ENCODE measurements around the gene KCNK16. TPM values are rescaled to one million over a fixed set of nuclear protein-coding genes. Genes with fewer than 3 reads are reported as not detected.

KCNK16 gene
- total RNA-seq, 1 donor = not detected

DNA sequence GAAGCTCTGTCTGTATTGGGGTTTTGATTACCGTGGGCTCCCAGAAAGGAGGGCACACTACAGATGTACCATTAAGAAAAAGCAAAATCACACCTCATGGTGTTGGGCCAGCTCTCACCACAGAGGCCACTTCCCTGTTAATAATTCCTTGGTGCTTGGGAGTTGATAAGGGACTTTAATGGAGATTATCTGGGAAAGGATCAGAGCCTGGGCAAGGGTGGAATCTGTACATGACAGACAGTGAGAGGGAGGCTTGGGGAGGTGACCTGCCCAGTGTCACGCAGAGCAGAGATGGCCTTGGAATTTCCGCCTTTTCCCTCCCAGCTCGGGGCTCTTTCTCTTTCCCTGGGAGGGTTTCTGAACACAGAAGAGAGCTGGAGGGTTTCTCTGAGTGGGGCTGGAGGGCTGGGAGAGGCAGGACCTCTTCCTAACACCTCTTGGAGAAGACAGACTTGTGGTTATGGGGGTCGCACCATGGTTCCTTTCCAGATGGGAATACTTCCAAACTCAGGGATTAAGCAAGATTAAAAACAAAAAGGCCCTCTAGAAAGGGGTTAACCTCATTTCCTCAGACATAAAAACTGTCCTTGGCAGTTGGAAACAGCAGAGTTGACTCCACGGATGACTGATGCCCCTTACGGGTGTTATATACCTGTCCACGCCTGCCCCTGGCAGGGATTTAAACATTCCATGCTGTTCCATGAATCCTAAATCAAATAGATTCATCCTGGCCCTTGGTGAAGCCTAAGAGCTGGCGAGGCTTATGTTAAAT, 16.8 kb upstream of the KCNK16 start:
- peak; percentile 61 for DNase-seq (ENCODE audit: insufficient read length, low spot score, missing footprints)
- Histone ChIP-seq H3K4me3 (ENCODE audit: insufficient read depth, low read length) (no peak overlapping the region), H3K79me2 (ENCODE audit: insufficient read depth, low read length) (no peaks in the 10 kb centered on the region), H3K36me3 (ENCODE audit: insufficient read depth, low read length) (no peaks in the 10 kb centered on the region), H4K20me1 (ENCODE audit: insufficient read depth, low read length) (no peaks in the 10 kb centered on the region), H3K27ac (ENCODE audit: low read depth, low read length) (no peak overlapping the region), H3K27me3 (ENCODE audit: insufficient read depth, low read length) (peaks cover 7% of the 10 kb centered on the region), H3K9me3 (ENCODE audit: low read depth, low read length) (no peaks in the 10 kb centered on the region), H2AFZ (ENCODE audit: low read length) (no peak overlapping the region), H3K4me2 (ENCODE audit: insufficient read depth, low read length) (no peak overlapping the region), H3K4me1 (ENCODE audit: insufficient read depth, low read length) (no peaks in the 10 kb centered on the region)
- TF ChIP-seq, protein P1, sequence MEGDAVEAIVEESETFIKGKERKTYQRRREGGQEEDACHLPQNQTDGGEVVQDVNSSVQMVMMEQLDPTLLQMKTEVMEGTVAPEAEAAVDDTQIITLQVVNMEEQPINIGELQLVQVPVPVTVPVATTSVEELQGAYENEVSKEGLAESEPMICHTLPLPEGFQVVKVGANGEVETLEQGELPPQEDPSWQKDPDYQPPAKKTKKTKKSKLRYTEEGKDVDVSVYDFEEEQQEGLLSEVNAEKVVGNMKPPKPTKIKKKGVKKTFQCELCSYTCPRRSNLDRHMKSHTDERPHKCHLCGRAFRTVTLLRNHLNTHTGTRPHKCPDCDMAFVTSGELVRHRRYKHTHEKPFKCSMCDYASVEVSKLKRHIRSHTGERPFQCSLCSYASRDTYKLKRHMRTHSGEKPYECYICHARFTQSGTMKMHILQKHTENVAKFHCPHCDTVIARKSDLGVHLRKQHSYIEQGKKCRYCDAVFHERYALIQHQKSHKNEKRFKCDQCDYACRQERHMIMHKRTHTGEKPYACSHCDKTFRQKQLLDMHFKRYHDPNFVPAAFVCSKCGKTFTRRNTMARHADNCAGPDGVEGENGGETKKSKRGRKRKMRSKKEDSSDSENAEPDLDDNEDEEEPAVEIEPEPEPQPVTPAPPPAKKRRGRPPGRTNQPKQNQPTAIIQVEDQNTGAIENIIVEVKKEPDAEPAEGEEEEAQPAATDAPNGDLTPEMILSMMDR (IDR thresholded peaks at IDR 0.05; ENCODE audit: extremely low read depth, low read depth, low read length) = no peak

DNA sequence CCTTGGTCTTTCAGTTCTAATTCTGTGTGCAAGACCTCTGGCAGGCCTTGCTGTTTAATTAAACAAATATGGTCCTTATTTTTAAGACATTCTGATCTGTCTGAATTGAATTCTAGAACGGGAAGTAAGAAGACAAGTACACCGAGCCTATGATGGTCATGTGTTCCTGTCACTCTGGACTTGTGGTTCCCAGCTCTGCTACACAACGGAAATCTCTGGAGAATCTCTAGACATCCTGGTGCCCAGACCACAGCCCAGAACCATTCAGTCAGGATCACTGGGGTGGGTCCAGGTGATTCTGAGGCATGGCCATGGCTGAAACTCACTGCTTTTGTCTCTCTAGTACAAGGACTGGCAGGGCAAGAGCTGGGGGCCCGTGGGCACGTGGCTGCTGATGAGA, 15.9 kb upstream of the KCNK16 start:
- TF ChIP-seq, protein P1 (IDR thresholded peaks at IDR 0.05; ENCODE audit: extremely low read depth, low read depth, low read length) = no peak
- no peaks in the 10 kb centered on the region for H3K79me2 ChIP-seq (ENCODE audit: insufficient read depth, low read length)
- no peaks in the 10 kb centered on the region for H3K4me1 ChIP-seq (ENCODE audit: insufficient read depth, low read length)
- no peak overlapping the region for H3K27ac ChIP-seq (ENCODE audit: low read depth, low read length)
- no peak overlapping the region for H3K4me3 ChIP-seq (ENCODE audit: insufficient read depth, low read length)
- peak; percentile 71 for DNase-seq (ENCODE audit: insufficient read length, low spot score, missing footprints)
- H3K4me2 ChIP-seq (ENCODE audit: insufficient read depth, low read length) = no peak overlapping the region
- no peak overlapping the region for H2AFZ ChIP-seq (ENCODE audit: low read length)
- no peaks in the 10 kb centered on the region for H3K36me3 ChIP-seq (ENCODE audit: insufficient read depth, low read length)
- H3K9me3 ChIP-seq (ENCODE audit: low read depth, low read length) = no peaks in the 10 kb centered on the region
- no peaks in the 10 kb centered on the region for H4K20me1 ChIP-seq (ENCODE audit: insufficient read depth, low read length)
- peaks cover 7% of the 10 kb centered on the region for H3K27me3 ChIP-seq (ENCODE audit: insufficient read depth, low read length)

DNA sequence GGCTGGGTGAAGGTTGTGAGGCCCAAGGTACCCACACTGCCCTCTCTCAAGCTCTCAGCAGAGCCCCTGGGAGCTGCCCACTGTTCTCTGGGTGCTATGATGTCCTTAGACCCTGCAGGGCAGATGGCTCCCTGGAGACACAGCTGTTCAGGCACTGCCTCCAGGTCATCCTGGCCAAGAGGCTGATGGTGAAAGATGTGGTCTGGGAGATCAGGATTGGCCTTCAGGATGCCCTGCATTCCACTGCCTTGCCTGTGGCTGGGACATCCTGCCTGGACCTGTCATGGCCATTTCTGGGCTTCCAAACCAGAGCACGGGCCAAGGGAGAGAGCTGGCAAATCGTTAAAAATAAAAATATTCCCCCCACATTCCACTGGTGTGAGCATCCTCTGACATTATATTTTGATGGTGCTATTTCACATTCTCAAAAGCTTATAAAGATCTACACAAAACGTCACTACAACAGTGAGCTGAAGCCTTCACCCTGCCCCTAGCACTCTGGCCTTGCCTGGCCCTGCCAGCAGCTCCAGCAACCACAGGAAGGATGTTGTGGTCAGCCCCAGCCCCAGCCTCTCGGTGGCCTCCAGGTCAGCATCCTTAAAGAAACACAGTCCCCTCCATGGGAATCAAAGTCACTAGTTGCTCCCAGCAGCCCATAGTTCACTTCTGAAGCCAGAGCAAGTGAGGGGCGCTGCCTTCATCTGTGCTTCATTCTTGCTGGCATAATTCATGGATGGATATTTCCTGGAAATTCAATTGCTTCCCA, 13.5 kb upstream of the KCNK16 start:
- TF ChIP-seq, protein P1 (IDR thresholded peaks at IDR 0.05; ENCODE audit: extremely low read depth, low read depth, low read length) = no peak
- H3K4me2 ChIP-seq (ENCODE audit: insufficient read depth, low read length) = no peak overlapping the region
- DNase-seq (ENCODE audit: insufficient read length, low spot score, missing footprints) = peak; percentile 84
- H3K9me3 ChIP-seq (ENCODE audit: low read depth, low read length) = no peaks in the 10 kb centered on the region
- H2AFZ ChIP-seq (ENCODE audit: low read length) = no peak overlapping the region
- H4K20me1 ChIP-seq (ENCODE audit: insufficient read depth, low read length) = no peaks in the 10 kb centered on the region
- H3K79me2 ChIP-seq (ENCODE audit: insufficient read depth, low read length) = no peaks in the 10 kb centered on the region
- no peak overlapping the region for H3K27ac ChIP-seq (ENCODE audit: low read depth, low read length)
- no peaks in the 10 kb centered on the region for H3K4me1 ChIP-seq (ENCODE audit: insufficient read depth, low read length)
- no peaks in the 10 kb centered on the region for H3K36me3 ChIP-seq (ENCODE audit: insufficient read depth, low read length)
- H3K4me3 ChIP-seq (ENCODE audit: insufficient read depth, low read length) = no peak overlapping the region
- H3K27me3 ChIP-seq (ENCODE audit: insufficient read depth, low read length) = peaks cover 7% of the 10 kb centered on the region

Data from osteoblast (primary cell).